Measurements from ENCODE around the gene PSPH. TPM values are rescaled to one million over a fixed set of nuclear protein-coding genes. Genes with fewer than 3 reads are reported as not detected.
A peak's percentile ranks its signal among the peaks of the same experiment; 100 is the strongest.

Gene PSPH
- total and polyA plus RNA-seq, 2 donors (not counting 3 experiments of a cell fraction or from before 2014, with no cell fraction given): 11.8 to 24.2 TPM

DNA sequence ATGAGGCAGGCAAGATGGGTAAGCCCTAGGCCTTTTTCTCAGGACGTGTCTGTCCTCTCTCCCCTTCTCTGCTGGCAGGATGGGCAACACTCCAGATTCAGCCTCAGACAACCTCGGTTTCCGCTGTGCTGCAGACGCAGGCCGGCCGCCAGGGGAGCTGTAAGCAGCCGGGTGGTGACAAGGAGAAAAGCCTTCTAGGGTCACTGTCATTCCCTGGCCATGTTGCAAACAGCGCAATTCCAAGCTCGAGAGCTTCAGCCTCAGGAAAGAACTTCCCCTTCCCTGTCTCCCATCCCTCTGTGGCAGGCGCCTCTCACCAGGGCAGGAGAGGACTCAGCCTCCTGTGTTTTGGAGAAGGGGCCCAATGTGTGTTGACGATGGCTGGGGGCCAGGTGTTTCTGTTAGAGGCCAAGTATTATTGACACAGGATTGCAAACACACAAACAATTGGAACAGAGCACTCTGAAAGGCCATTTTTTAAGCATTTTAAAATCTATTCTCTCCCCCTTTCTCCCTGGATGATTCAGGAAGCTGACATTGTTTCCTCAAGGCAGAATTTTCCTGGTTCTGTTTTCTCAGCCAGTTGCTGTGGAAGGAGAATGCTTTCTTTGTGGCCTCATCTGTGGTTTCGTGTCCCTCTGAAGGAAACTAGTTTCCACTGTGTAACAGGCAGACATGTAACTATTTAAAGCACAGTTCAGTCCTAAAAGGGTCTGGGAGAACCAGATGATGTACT is 28.4 kb upstream of the PSPH start:
- H3K27me3 ChIP-seq (ENCODE audit: control insufficient read depth in 2 of 2, insufficient read depth in 2 of 2, low read length in 2 of 2): no peaks in the 10 kb centered on the region
- peaks cover 0 to 2% of the 10 kb centered on the region in 2 experiments for H3K36me3 ChIP-seq (ENCODE audit: control insufficient read depth in 2 of 2, extremely low read depth in 1 of 2, insufficient read depth in 2 of 2, low read length in 2 of 2)
- peak overlapping the region; percentile 25 for H3K9ac ChIP-seq (replicated peaks; ENCODE audit: extremely low read depth, insufficient read depth, low read length)
- TF ChIP-seq, protein P1, sequence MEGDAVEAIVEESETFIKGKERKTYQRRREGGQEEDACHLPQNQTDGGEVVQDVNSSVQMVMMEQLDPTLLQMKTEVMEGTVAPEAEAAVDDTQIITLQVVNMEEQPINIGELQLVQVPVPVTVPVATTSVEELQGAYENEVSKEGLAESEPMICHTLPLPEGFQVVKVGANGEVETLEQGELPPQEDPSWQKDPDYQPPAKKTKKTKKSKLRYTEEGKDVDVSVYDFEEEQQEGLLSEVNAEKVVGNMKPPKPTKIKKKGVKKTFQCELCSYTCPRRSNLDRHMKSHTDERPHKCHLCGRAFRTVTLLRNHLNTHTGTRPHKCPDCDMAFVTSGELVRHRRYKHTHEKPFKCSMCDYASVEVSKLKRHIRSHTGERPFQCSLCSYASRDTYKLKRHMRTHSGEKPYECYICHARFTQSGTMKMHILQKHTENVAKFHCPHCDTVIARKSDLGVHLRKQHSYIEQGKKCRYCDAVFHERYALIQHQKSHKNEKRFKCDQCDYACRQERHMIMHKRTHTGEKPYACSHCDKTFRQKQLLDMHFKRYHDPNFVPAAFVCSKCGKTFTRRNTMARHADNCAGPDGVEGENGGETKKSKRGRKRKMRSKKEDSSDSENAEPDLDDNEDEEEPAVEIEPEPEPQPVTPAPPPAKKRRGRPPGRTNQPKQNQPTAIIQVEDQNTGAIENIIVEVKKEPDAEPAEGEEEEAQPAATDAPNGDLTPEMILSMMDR (IDR thresholded peaks at IDR 0.05; ENCODE audit: extremely low read depth in 1 of 2, insufficient read depth in 1 of 2, low read depth in 1 of 2, low read length in 2 of 2): peak; percentile 89 to 92
- TF ChIP-seq JUN (IDR thresholded peaks at IDR 0.05; ENCODE audit: borderline replicate concordance, insufficient read depth, insufficient read length, low read depth): no peak
- no peak for TF ChIP-seq MYC (IDR thresholded peaks at IDR 0.05; ENCODE audit: low read depth, low read length)
- no peak for TF ChIP-seq EZH2 (IDR thresholded peaks at IDR 0.05; ENCODE audit: borderline replicate concordance, low read depth, low read length, severe bottlenecking)
- TF ChIP-seq GATA2 (IDR thresholded peaks at IDR 0.05; ENCODE audit: insufficient read depth, insufficient read length, low read depth, low read length): no peak
- dilution Hi-C loops (cut with MboI; ENCODE audit: extremely low pct_ligation_motif_present, low sequenced_read_pairs): no loop called here
- no peaks in the 10 kb centered on the region for H3K79me2 ChIP-seq (ENCODE audit: control insufficient read depth, insufficient read depth, low read length)
- intact Hi-C loops (cut with micrococcal nuclease): loop anchor here (2.0 kb wide), 2 partner anchors 13 to 27 kb away; partner anchors contain the start of genes CHCHD2 and PHKG1
- ChIA-PET CTCF (interaction anchor here (0.6 to 3.1 kb wide), 18 partner anchors 9 to 438 kb away, joined by 3 to 49 read pairs (median 6); partner anchors contain the start of genes CCT6A, CHCHD2, PHKG1 and PSPH), POLR2A (interaction anchor here (0.6 to 1.1 kb wide), 2 partner anchors 12 to 15 kb away, joined by 4 to 13 read pairs; no protein-coding TSS in a partner anchor)
- peaks cover 26% of the 10 kb centered on the region for H3K4me1 ChIP-seq (ENCODE audit: control insufficient read depth, extremely low read depth, insufficient read depth, low read length)
- H4K20me1 ChIP-seq (replicated peaks; ENCODE audit: control insufficient read depth, extremely low read depth, insufficient read depth, low read length): no peaks in the 10 kb centered on the region
- FAIRE-seq (peak; percentile 97), DNase-seq (ENCODE audit: low read depth, low spot score) (peak; percentile 93)
- no peak overlapping the region for H3K4me3 ChIP-seq (replicated peaks in 1 of 3; ENCODE audit: insufficient read depth in 1 of 3, low read depth in 1 of 3, low read length in 3 of 3)
- no TSS peak for BruUV-seq (replicated peaks)
- peak overlapping the region; percentile 73 for H3K27ac ChIP-seq (ENCODE audit: insufficient read depth, low read depth, low read length)
- H3K9me3 ChIP-seq (replicated peaks; ENCODE audit: control insufficient read depth, insufficient read depth, low read length): no peaks in the 10 kb centered on the region
- H2AFZ ChIP-seq (ENCODE audit: low read depth, low read length): peak overlapping the region; percentile 9
- no peak overlapping the region for H3K4me2 ChIP-seq (ENCODE audit: insufficient read depth, low read length)
- H3K9me1 ChIP-seq (replicated peaks; ENCODE audit: control insufficient read depth, extremely low read depth, insufficient read depth, low read length): no peaks in the 10 kb centered on the region

Data from endothelial cell of umbilical vein (primary cell).